ENCODE data around the gene TRIM66.

TRIM66 gene

GRCh38 chr11:8649361-8649760, 33.1 kb downstream of the TRIM66 start:
- DNase-seq = no peak

GRCh38 chr11:8646873-8647272, 35.6 kb downstream of the TRIM66 start:
- no peak for DNase-seq

- no peak for DNase-seq
Observed at GRCh38 chr11:8642196-8642841, 40.1 kb downstream of the TRIM66 start.

GRCh38 chr11:8641332-8641731, 41.1 kb downstream of the TRIM66 start:
- no peak for DNase-seq

- DNase-seq = no peak
Observed at GRCh38 chr11:8640267-8640906, 42.1 kb downstream of the TRIM66 start.

- DNase-seq = no peak
Observed at GRCh38 chr11:8639655-8640054, 42.8 kb downstream of the TRIM66 start.

- no peak for DNase-seq
Observed at GRCh38 chr11:8638300-8638699, 44.2 kb downstream of the TRIM66 start.

GRCh38 chr11:8636127-8636526, 46.3 kb downstream of the TRIM66 start:
- no peak for DNase-seq

GRCh38 chr11:8634498-8634897, 48.0 kb downstream of the TRIM66 start:
- no peak for DNase-seq

GRCh38 chr11:8631395-8632118, 50.9 kb downstream of the TRIM66 start:
- DNase-seq = no peak

- no peak for DNase-seq
Observed at GRCh38 chr11:8624698-8625097, 57.8 kb downstream of the TRIM66 start.

- no peak for DNase-seq
Observed at GRCh38 chr11:8621147-8621546, 61.3 kb downstream of the TRIM66 start.

GRCh38 chr11:8617063-8617462, 65.4 kb downstream of the TRIM66 start:
- no peak for DNase-seq

- no peak for DNase-seq
Observed at GRCh38 chr11:8615291-8616032, 67.0 kb downstream of the TRIM66 start.

- no peak for DNase-seq
Observed at GRCh38 chr11:8614497-8614896, 68.0 kb downstream of the TRIM66 start.

GRCh38 chr11:8613036-8613435, 69.4 kb downstream of the TRIM66 start:
- DNase-seq = no peak

- DNase-seq = no peak
Observed at GRCh38 chr11:8612522-8612921, 69.9 kb downstream of the TRIM66 start.

GRCh38 chr11:8610532-8611116, 71.8 kb downstream of the TRIM66 start:
- DNase-seq = peak; percentile 15

GRCh38 chr11:8608652-8609051, 73.8 kb downstream of the TRIM66 start:
- no peak for DNase-seq

- DNase-seq = no peak
Observed at GRCh38 chr11:8605971-8606563, 76.4 kb downstream of the TRIM66 start.

- peak; percentile 50 for DNase-seq
Observed at GRCh38 chr11:8604078-8604723, 78.3 kb downstream of the TRIM66 start.

- no peak for DNase-seq
Observed at GRCh38 chr11:8603696-8604077, 78.8 kb downstream of the TRIM66 start.

Data from activated CD4-positive, alpha-beta T cell treated with anti-CD3 and anti-CD28 coated beads, Interleukin-10, Interleukin-2, amounts not matched to agents 100 ng/mL and 50 ng/mL, durations not matched to agents 16 hours and 8 hours (primary cell).